OCI-LY1 (cell line): Measurements from ENCODE around the gene PICK1.

Experiments
- H2AFZ ChIP-seq: fragments of 200-600 bp; sonication (generic), shearing (Covaris generic); 2 replicates; pipeline ENCODE4 v1.6.0; 2014; ENCODE audit warnings: antibody characterized with exemption, mild to moderate bottlenecking, low read length
- H3F3A ChIP-seq: fragments of 200-600 bp; sonication (generic), shearing (Covaris generic); 2 replicates; pipeline ENCODE4 v1.6.0; 2014; ENCODE audit warnings: mild to moderate bottlenecking, antibody characterized with exemption, low read length, moderate library complexity; ENCODE audit not compliant: insufficient read depth
- H3K27ac ChIP-seq: fragments of 200-600 bp; sonication (generic); 2 replicates; pipeline ENCODE4 v1.5.1; 2014; ENCODE audit warnings: low read length, mixed run types, mild to moderate bottlenecking, low read depth; ENCODE audit not compliant: poor library complexity, severe bottlenecking
- H3K27me3 ChIP-seq: fragments of 200-600 bp; sonication (generic); 2 replicates; pipeline ENCODE4 v1.6.0; 2014; ENCODE audit warnings: antibody characterized with exemption, mild to moderate bottlenecking, low read length, moderate library complexity; ENCODE audit not compliant: insufficient read depth
- H3K36me3 ChIP-seq: fragments of 200-600 bp; sonication (generic); 2 replicates; pipeline ENCODE4 v1.6.1; 2014; ENCODE audit warnings: mild to moderate bottlenecking, antibody characterized with exemption, low read length, moderate library complexity, mixed read lengths; ENCODE audit not compliant: insufficient read depth
- H3K4me1 ChIP-seq: fragments of 200-600 bp; sonication (generic); 2 replicates; pipeline ENCODE4 v1.5.1; 2014; ENCODE audit warnings: mild to moderate bottlenecking, low read length, moderate library complexity; ENCODE audit not compliant: insufficient read depth, severe bottlenecking
- H3K4me2 ChIP-seq: fragments of 200-600 bp; sonication (generic), shearing (Covaris generic); 2 replicates; pipeline ENCODE4 v1.6.1; 2014; ENCODE audit warnings: low read length
- H3K4me3 ChIP-seq: fragments of 200-600 bp; sonication (generic); 2 replicates; pipeline ENCODE4 v1.5.1; 2014; ENCODE audit warnings: low read length, low read depth, mild to moderate bottlenecking, mixed read lengths; ENCODE audit not compliant: poor library complexity, severe bottlenecking
- H3K79me2 ChIP-seq: fragments of 200-600 bp; shearing (Covaris generic); 2 replicates; pipeline ENCODE4 v1.6.1; 2016; ENCODE audit warnings: mixed run types, low read length, mixed read lengths; ENCODE audit not compliant: insufficient read depth
- H3K9ac ChIP-seq: fragments of 200-600 bp; sonication (generic), shearing (Covaris generic); 2 replicates; pipeline ENCODE4 v1.6.1; 2014; ENCODE audit warnings: mild to moderate bottlenecking, low read length, mixed read lengths
- H3K9me2 ChIP-seq: fragments of 200-600 bp; sonication (generic), shearing (Covaris generic); 2 replicates; pipeline ENCODE4 v1.6.1; 2014; ENCODE audit warnings: low read depth, mild to moderate bottlenecking, low read length, mixed read lengths
- H3K9me3 ChIP-seq: fragments of 200-600 bp; shearing (Covaris generic); 2 replicates; pipeline ENCODE4 v1.6.1; 2014; ENCODE audit warnings: low read length, mixed read lengths
- H4K20me1 ChIP-seq: fragments of 200-600 bp; sonication (generic), shearing (Covaris generic); 2 replicates; pipeline ENCODE4 v1.6.0; 2016; ENCODE audit warnings: mild to moderate bottlenecking, low read length; ENCODE audit not compliant: insufficient read depth
- EZH2 ChIP-seq: fragments of 200-600 bp; sonication (generic), shearing (Covaris generic); IDR thresholded peaks from 2 replicates; pipeline ENCODE4 v1.8.0; 2017; ENCODE audit warnings: borderline replicate concordance, mixed run types, mild to moderate bottlenecking, antibody characterized with exemption, low read length, moderate library complexity, mixed read lengths
- TF ChIP-seq, protein P1 (sequence below): fragments of 200-600 bp; sonication (generic), shearing (Covaris generic); IDR thresholded peaks from 2 replicates; pipeline ENCODE4 v1.5.1; 2017; ENCODE audit warnings: mild to moderate bottlenecking, antibody characterized with exemption, low read length, moderate library complexity, mixed read lengths

PICK1 gene

DNA sequence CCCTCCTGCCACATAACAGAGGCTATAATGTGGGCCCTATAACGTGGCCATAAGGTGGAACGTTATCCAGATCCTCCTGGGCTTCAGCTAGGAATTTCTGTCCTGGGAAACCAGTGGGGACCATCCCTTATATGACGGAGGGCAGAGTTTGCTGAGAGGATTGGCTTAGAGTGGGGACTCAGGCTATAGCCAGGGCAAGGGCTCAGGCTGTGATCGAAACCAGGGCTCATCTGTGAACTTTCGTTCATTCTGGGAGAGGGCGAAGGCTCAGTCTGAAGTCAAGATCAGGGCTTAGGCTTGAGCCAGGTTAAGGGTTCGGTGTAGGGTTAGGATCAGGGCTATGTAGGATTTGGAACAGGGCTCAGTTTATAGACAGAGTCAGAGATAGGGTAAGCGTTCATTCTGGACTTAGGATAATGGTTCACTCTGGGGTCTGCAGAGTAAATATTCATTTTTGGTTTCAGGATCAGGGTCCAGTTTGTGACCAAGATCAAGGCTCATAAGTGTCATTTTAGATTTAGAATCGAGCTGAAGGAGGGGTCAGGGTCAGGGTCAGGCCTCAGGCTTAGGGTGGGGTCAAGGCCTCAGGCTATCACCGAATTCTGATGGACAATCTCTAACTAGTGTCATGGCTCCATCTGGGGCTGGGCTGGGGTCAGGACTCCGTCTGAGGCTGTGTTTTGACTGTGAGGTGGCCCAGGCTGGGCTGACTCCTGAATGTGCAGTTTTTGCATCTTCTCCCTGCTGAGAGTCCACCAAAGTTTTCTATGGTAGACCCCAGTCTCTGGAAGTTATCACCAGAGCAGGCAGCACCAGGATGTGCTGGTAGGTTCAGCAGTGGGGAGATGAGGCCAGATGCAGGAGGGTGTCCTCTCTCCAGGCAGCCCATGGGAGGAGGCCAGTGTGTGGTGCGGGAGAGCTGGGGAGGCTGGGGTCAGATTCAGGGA is 39.0 kb upstream of the PICK1 start:
- Histone ChIP-seq H3K36me3 (no peaks in the 10 kb centered on the region), H3K27ac (no peak overlapping the region), H3K4me3 (no peak overlapping the region), H3K79me2 (no peaks in the 10 kb centered on the region), H3K9me2 (no peaks in the 10 kb centered on the region), H3K9ac (no peak overlapping the region), H4K20me1 (no peaks in the 10 kb centered on the region), H3K4me2 (no peak overlapping the region), H3K27me3 (peaks cover 5% of the 10 kb centered on the region; the same call in 1 of the 2 replicates), H3K4me1 (no peaks in the 10 kb centered on the region), H2AFZ (no peak overlapping the region), H3F3A (no peaks in the 10 kb centered on the region), H3K9me3 (no peaks in the 10 kb centered on the region)
- TF ChIP-seq, protein P1, sequence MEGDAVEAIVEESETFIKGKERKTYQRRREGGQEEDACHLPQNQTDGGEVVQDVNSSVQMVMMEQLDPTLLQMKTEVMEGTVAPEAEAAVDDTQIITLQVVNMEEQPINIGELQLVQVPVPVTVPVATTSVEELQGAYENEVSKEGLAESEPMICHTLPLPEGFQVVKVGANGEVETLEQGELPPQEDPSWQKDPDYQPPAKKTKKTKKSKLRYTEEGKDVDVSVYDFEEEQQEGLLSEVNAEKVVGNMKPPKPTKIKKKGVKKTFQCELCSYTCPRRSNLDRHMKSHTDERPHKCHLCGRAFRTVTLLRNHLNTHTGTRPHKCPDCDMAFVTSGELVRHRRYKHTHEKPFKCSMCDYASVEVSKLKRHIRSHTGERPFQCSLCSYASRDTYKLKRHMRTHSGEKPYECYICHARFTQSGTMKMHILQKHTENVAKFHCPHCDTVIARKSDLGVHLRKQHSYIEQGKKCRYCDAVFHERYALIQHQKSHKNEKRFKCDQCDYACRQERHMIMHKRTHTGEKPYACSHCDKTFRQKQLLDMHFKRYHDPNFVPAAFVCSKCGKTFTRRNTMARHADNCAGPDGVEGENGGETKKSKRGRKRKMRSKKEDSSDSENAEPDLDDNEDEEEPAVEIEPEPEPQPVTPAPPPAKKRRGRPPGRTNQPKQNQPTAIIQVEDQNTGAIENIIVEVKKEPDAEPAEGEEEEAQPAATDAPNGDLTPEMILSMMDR: no peak
- TF ChIP-seq EZH2: no peak

DNA sequence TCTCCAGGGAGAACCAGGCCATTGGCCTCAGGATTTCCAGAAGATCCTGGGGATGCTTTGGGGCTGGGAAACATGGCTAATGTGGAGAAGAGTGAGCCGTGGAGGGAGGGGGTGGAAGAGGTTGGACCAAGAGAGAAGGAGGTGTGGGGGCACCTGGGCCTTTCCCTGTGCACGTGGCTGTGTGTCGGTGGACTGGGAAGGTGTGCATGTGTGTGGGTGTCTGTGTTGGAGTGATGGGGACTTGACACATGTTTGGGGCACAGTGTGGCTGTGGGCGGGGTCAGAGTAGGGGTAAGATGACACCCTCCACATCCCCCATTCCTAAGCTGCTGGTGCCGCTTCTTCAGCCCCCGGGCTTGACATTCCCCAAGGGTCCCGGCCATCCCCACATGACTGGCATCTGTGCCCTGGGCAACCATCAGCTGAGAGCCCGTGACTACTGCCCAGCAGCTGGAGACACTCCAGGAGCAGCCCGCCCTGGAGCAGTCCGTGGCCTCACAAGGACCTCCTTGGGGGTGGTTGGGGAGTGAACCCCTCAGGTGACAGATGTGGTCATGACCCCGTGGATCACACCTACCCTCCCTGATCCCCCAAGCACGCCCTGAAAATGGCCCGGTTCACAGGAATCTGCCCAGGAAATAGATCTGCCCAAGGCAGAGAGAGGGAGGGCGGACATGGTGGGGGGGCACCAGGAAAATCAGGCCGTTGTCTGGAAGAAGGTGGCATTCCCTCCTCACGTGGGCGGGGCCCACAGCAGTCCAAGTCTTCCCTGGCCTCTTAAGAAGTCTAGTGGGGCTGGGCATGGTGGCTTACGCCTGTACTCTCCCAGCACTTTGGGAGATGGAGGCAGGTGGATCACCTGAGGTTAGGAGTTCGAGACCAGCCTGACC is 38.0 kb upstream of the PICK1 start:
- H3K9ac ChIP-seq: no peak overlapping the region
- no peak overlapping the region for H3K4me2 ChIP-seq

DNA sequence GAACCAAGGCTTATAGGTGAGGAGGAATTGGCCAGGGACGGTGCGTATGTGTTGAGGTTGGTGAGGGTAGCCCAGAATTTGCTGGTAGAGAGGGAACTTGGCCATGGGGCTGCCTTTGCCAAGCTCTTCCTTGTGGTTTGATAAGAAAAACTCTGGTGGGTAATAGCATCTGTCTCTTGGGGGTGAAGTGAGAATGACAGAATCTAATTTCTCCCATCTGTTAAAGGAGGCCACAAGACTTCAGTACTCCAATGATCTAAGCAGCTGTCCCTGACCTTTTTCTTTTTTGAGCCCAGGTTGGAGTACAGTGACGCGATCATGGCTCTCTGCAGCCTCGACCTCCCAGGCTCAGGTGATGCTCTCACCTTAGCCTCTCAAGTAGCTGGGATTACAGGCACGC is 36.0 kb upstream of the PICK1 start:
- no peak overlapping the region for H2AFZ ChIP-seq
- H3K79me2 ChIP-seq: no peaks in the 10 kb centered on the region
- H3K36me3 ChIP-seq: no peaks in the 10 kb centered on the region
- no peak overlapping the region for H3K4me2 ChIP-seq
- no peaks in the 10 kb centered on the region for H3K9me3 ChIP-seq
- no peaks in the 10 kb centered on the region for H3F3A ChIP-seq
- peaks cover 14% of the 10 kb centered on the region for H3K27me3 ChIP-seq
- no peaks in the 10 kb centered on the region for H4K20me1 ChIP-seq
- H3K27ac ChIP-seq: no peak overlapping the region
- H3K9me2 ChIP-seq: no peaks in the 10 kb centered on the region
- no peaks in the 10 kb centered on the region for H3K4me1 ChIP-seq
- no peak overlapping the region for H3K9ac ChIP-seq
- TF ChIP-seq EZH2: no peak
- TF ChIP-seq, protein P1: no peak
- H3K4me3 ChIP-seq: no peak overlapping the region

More for the DNA sequence above, 38.0 kb upstream of the PICK1 start:
- Histone ChIP-seq H3K27me3 (peaks cover 6% of the 10 kb centered on the region; the same call in 1 of the 2 replicates), H3K4me3 (no peak overlapping the region), H3K9me2 (no peaks in the 10 kb centered on the region), H3K9me3 (no peaks in the 10 kb centered on the region), H3K27ac (no peak overlapping the region), H3K36me3 (no peaks in the 10 kb centered on the region), H4K20me1 (no peaks in the 10 kb centered on the region), H3K79me2 (no peaks in the 10 kb centered on the region), H3K4me1 (no peaks in the 10 kb centered on the region), H2AFZ (no peak overlapping the region), H3F3A (no peaks in the 10 kb centered on the region)
- no peak for TF ChIP-seq EZH2
- TF ChIP-seq, protein P1: no peak
